DMS 273 (cell line): ENCODE measurements around the gene ARFGEF2.
"Not testable (repeated sequence)": the region's sequence is repeated elsewhere in the genome, so short reads cannot be mapped to it uniquely, and the experiment has no call there.

Experiments
- DNase-seq: peaks from one replicate; lab custom pipeline; 2025; ENCODE audit not compliant: unreplicated experiment; lab: John Stamatoyannopoulos, UW

ARFGEF2 gene

DNA sequence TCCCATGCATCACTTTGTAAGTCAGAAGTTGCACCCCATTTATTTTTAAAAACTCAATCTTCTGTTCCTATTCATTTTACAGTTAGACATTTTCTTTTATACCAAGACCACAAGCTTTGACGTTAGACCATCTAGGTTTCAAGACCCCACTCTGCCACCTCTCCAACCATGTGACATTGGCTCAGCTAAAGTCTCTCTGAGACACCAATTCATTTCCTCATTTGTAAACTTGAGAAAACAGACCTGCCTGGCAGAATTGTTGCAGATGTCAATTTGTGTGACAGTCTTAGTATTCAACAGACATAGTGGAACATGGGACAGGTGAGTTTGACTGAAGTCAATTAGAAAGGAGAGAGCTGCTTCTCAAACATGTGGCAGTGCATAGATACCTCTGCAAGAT is 69.0 kb downstream of the ARFGEF2 start:
- DNase-seq: no peak

DNA sequence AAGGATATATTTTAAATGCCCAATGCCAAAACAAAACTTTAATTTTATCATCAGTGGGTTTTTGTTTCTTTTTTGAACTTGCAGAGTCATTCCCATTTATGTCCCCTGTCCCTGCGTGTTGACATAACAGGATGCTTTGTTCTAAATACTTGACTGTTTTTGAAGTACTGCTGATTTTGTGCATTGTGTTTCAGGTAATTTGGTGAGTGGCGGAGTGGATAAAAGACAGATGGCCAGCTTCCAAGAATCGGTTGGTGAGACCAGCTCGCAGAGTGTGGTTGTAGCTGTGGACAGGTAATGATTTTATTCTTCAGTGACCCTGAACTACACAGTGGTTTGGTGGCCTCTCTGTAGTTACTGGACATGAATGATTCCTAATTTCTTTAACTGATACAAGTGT is 74.1 kb downstream of the ARFGEF2 start:
- DNase-seq: no peak

DNA sequence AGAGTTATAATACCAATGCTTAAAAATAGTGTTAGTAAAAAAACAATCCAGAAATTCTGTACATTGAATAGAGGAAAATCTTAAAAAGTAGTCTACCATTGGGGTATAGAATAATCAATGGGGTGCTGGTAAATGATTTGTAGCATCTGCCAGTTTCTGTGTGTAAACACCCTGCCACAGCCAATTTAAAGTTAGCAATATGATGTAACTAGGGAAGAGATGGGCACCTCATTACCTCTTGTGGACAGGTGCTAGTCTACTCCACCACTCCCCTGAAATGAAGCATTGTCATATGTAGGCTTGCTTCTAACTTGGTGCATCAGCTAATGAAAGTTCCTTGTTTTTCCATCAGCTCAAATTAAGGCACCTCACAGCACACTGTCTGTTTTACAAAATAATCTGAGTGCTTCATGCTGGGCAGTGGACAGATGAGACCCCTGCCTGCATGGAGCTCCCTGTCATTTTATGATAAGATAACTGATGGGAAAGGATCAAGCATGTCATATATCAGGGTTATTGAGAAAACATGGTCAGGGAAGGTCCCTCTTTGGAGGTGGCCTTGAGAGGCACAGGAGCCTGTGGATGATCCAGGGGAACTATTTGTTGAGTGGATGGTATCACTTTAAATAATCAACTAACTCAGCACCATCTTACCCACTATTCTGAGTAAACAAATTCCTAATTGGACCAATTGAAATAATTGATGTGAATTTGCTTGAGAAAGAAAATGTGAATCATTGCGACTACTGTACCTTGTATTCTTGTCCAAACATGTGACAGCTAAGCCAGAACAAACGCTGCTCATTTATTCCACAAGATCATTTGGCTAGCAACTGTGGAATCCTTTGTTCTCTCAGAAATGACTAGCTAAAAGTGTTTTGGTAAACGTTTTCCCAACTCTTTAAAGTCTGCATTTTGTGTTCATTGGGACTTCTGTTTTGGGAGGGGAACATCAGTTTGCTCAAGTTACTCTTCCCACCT is 78.7 kb downstream of the ARFGEF2 start:
- no peak for DNase-seq

DNA sequence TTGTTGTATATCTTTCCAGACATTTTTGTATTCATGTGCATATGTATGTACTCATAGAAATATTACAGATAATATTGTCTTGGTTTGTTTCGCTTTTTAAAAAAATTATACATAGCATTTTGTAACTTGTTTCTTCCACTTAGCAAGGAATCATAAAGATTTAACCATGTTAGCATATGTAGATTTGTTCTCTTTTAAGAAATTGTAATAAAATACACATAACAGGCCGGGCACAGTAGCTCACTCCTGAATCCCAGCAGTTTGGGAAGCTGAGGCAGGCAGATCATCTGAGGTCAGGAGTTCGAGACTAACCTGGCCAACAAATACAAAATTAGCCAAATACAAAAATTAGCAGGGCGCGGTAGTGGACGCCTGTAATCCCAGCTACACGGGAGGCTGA is 80.2 kb downstream of the ARFGEF2 start:
- no peak for DNase-seq

- DNase-seq: peak; percentile 6
Measured at GRCh38 chr20:49006446-49006980, 85.0 kb downstream of the ARFGEF2 start.

GRCh38 chr20:49009899-49010631 is 88.6 kb downstream of the ARFGEF2 start:
- no peak for DNase-seq

- no peak for DNase-seq
Measured at GRCh38 chr20:49024220-49024619, 102.7 kb downstream of the ARFGEF2 start.

GRCh38 chr20:49028177-49028576 is 106.7 kb downstream of the ARFGEF2 start:
- DNase-seq: not testable (repeated sequence)

DNA sequence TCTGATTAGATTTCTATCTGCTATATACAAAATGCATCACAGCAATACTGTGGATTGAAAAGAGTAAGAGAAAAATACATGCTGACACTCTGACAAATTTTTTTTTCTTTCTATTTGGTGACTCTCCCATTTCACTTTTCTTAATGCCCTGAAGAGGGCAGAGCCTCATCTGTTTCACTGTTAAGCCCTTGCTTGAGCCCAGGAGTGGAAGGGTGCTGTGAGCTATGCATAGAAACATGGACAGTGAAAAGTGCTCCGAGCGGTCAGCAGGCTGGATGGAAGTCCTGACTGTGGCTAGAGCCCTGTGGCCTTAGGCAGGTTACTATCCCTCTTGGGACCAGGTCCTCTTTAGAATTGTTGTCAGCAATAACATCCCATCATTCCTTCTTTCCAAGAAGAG is 107.2 kb downstream of the ARFGEF2 start:
- peak; percentile 37 for DNase-seq

DNA sequence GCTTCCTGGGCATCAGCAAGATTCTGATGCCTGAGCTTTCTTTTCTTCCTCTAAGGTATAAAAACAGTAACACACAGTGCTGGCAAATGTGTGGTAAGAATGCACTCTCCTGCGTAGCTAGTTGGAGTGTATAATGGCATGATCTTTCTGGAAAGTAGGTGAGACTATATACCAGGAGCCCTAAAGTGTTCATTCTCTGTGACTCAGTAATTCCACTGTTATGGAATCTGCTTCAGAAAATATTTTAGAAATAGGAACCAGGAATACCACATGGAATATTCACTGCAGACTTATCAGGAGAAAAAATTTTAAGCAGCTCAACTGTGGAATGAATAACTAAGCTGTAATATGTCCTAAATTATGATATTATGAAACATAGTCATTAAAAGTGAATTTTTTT is 107.7 kb downstream of the ARFGEF2 start:
- DNase-seq: no peak

DNA sequence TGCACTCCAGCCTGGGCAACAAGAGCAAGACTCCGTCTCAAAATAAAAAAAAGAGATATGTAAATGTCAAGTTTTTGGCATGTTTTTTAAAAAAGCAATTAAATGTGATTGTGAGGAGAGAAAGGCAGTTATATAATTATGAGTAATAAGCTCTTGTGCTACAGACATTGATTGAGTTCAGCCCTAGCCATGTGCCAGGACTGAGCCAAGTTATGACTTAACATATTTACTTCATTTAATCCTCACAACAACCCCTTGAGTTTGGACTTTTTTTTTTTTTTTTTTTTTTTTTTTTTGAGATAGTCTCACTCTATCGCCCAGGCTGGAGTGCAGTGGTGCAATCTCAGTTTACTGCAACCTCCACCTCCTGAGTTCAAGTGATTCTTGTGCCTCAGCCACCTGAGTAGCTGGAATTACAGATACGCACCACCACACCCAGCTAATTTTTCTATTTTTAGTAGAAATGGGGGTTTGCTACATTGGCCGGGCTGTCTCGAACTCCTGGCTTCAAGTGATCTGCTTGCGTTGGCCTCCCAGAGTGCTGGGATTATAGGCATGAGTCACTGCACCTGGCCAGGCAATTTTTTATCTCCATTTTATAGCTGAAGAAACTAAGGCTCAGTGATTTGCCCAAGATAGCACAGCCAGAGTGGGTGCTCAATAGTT is 109.6 kb downstream of the ARFGEF2 start:
- DNase-seq: no peak

GRCh38 chr20:49032455-49032854 is 110.9 kb downstream of the ARFGEF2 start:
- no peak for DNase-seq

GRCh38 chr20:49034070-49034732 is 112.7 kb downstream of the ARFGEF2 start:
- no peak for DNase-seq

DNA sequence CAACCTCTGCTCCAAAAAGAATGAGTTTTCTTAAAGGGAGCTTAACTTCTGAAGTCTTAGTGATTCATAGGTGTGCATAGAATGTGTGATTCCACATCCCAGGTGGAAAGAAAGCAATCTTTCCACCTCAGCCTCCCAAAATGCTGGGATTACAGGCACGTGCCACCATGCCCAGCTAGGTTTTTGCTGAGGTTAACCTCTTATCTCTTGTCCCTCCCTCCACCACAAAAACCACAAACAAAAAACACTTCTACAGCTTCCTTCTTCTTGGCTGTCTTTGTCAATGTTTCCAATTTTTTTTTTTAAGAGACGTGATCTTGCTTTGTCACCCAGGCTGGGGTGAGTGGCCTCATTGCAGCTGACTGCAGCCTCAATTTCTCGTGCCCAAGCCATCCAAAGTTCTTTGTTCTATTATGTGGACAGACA is 116.5 kb downstream of the ARFGEF2 start:
- DNase-seq: no peak

DNA sequence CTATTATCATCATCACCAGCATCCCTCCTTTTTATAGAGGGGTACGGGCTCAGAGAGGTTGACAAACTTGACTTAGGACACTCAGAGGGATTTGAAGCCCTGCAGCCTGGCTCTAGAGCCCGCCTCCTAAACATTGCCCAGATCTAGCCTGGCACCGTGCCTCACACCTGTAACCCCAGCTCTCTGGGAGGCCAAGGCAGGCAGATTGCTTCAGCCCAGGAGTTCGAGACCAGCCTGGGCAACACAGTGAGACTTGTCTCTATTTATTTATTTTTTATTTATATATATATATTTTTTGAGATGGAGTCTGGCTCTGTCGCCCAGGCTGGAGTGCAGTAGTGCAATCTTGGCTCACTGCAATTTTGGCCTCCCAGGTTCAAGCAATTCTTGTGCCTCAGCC is 118.3 kb downstream of the ARFGEF2 start:
- no peak for DNase-seq

DNA sequence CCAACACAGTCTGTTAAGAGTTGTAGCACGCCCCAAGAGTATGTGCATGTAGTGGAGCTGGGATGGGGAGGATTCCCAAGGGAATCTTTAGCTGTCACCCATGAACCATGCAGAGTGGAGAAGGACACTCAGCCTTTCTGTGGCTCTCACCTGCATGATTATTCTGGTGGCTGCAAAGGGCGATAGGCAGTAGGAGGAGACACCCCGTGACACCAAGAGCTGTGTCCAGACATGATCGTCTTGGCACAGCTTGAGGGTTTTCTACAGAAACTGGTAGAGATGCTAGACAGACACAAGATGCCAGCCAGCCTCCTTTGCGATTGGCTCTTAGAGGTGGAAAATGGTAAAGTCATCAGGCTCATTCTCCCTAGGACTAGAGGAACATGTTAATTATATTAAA is 121.5 kb downstream of the ARFGEF2 start:
- DNase-seq: no peak

DNA sequence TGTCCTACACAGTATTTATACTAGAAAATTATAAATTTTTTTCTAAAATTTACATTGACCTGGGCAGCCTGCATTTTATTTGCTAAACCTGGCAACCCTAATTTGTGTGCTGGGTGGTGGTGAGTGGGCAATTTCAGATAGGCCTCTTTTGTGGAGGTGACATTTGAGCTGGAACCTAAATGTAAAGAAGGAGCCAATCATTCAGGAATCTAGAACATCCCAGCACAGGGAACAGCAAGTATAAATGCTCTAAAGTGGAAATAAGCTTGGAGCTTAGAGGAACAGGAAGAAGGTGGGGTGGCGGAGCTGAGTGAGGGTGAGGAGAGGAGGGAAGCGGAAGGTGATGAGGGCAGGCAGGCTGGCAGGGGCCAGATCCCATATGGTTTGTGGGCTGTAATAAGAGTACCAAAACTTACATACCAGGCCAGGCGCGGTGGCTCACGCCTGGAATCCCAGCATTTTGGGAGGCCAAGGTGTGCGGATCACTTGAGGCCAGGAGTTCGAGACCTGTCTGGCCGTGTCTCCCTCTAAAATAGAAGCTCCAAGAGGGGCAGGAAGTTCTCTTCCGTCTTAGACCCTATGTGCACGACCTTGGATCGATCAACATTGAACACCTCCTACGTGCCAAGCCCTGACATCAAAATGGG is 124.1 kb downstream of the ARFGEF2 start:
- peak; percentile 57 for DNase-seq

DNA sequence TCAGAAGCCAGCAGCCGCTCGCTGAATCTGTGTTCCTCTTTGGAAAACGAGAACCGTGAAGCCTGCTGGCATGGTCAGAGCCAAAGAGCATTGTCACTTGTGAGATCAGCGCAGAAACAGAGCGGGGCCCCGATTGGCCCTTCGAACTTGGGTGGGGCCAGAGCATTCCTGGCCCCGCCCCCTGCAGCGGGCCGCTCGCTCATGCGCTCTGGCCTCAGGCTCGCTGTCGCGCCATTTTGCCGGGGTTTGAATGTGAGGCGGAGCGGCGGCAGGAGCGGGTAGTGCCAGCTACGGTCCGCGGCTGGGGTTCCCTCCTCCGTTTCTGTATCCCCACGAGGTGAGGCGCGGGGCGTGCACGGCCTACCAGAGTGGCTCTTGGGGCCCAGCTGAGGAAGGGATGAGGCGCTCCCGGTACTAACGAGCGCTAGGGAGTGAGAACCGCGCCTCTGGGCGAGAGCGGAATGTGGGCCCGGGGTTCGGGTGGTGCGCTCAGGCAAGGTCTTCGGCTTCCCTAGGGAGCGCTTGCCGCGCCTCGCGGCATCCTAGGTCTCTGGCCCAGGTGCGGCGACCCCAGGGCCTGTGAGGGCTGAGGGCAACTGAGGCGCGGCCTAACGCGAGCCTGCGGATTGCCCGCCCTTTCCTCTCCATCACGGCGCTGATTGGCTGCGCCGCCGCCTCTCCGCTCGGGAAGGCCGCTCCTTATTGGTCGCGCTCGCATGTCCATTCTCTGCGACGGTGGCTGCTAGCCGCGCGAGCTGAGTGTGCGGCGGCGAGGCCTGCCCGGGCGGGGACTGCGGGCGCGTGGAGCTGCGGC is 124.8 kb downstream of the ARFGEF2 start, which contains the start of gene CSE1L:
Gene CSE1L, plus strand, starts transcription at position 226 of the 814 bp plus-strand sequence. CDS start 12,152 bp downstream, outside the sequence.
- DNase-seq: peak; percentile 98

GRCh38 chr20:49052334-49052733 is 130.8 kb downstream of the ARFGEF2 start:
- DNase-seq: no peak
